ENCODE results near the gene FRMPD2.

- TF ChIP-seq CTCF (conservative IDR thresholded peaks at IDR 0.05; ENCODE audit: low read depth in 2 of 2), result no peak
- TF ChIP-seq POLR2AphosphoS5 (IDR thresholded peaks at IDR 0.05; ENCODE audit: low read depth), result no peak
- TF ChIP-seq EZH2phosphoT487 (IDR thresholded peaks at IDR 0.05; ENCODE audit: unreplicated experiment), result no peak
- no peak for TF ChIP-seq EZH2 (IDR thresholded peaks at IDR 0.05; ENCODE audit: low read depth, unreplicated experiment)
- no peak for TF ChIP-seq REST (IDR thresholded peaks at IDR 0.05; ENCODE audit: unreplicated experiment)
- TF ChIP-seq JUNB (IDR thresholded peaks at IDR 0.05; ENCODE audit: unreplicated experiment), result no peak
- no peak for TF ChIP-seq CREB1 (CRISPR knock-in tag; IDR thresholded peaks at IDR 0.05; ENCODE audit: low read depth)
Observed at GRCh38 chr10:48194830-48195229, 79.7 kb downstream of the FRMPD2 start.

Data from GM23338 (cell line).